NB4 (cell line): ENCODE measurements around the gene MPRIP.

ENCODE experiments used
- CTCF ChIP-seq: IDR thresholded peaks from one replicate; pipeline ENCODE4 v1.5.1; 2012; ENCODE audit warnings: low read depth, low read length
- MAX ChIP-seq: IDR thresholded peaks from 2 replicates; pipeline ENCODE4 v1.6.1; 2011; ENCODE audit warnings: low read depth, low read length
- MYC ChIP-seq: IDR thresholded peaks from 2 replicates; pipeline ENCODE4 v1.6.1; 2011; ENCODE audit warnings: low read depth, low read length
- POLR2A ChIP-seq: IDR thresholded peaks from 2 replicates; pipeline ENCODE4 v1.6.1; 2011; ENCODE audit warnings: mild to moderate bottlenecking; ENCODE audit not compliant: insufficient read length; ENCODE audit errors: extremely low read depth

- TF ChIP-seq CTCF (no peak), POLR2A (no peak), MYC (no peak), MAX (no peak)
These were observed 172.6 kb downstream of the MPRIP start for GRCh38 chr17:17214646-17215436.
